NCI-H2196 treated with DMSO at 0.1 percent for 48 hours (cell line): ENCODE results near the gene CACNA2D2.

ENCODE experiments used
- DNase-seq: peaks from one replicate; lab custom pipeline; 2025; ENCODE audit not compliant: unreplicated experiment; lab: John Stamatoyannopoulos, UW

The CACNA2D2 gene

GRCh38 chr3:50502584-50503423, 630 bp downstream of the CACNA2D2 start:
- no peak for DNase-seq

GRCh38 chr3:50502225-50502583, 1.2 kb downstream of the CACNA2D2 start:
- no peak for DNase-seq

GRCh38 chr3:50495609-50496423, 7.6 kb downstream of the CACNA2D2 start:
- DNase-seq = no peak

- DNase-seq = no peak
These were observed 9.3 kb downstream of the CACNA2D2 start for GRCh38 chr3:50494126-50494525.

- DNase-seq = no peak
These were observed 9.8 kb downstream of the CACNA2D2 start for GRCh38 chr3:50493623-50494022.

- DNase-seq = no peak
These were observed 10.3 kb downstream of the CACNA2D2 start for GRCh38 chr3:50493086-50493485.

- DNase-seq = no peak
These were observed 12.4 kb downstream of the CACNA2D2 start for GRCh38 chr3:50491023-50491422.

GRCh38 chr3:50490424-50490823, 13.0 kb downstream of the CACNA2D2 start:
- no peak for DNase-seq

- no peak for DNase-seq
These were observed 16.3 kb downstream of the CACNA2D2 start for GRCh38 chr3:50487181-50487580.

- no peak for DNase-seq
These were observed 17.1 kb downstream of the CACNA2D2 start for GRCh38 chr3:50486219-50486888.

- DNase-seq = no peak
These were observed 18.7 kb downstream of the CACNA2D2 start for GRCh38 chr3:50484722-50485121.

- DNase-seq = peak; percentile 9
These were observed 20.1 kb downstream of the CACNA2D2 start for GRCh38 chr3:50483374-50483773.

- no peak for DNase-seq
These were observed 21.4 kb downstream of the CACNA2D2 start for GRCh38 chr3:50481992-50482391.

- no peak for DNase-seq
These were observed 23.0 kb downstream of the CACNA2D2 start for GRCh38 chr3:50480471-50480870.

GRCh38 chr3:50479523-50479922, 23.9 kb downstream of the CACNA2D2 start:
- no peak for DNase-seq

- DNase-seq = no peak
These were observed 24.7 kb downstream of the CACNA2D2 start for GRCh38 chr3:50478671-50479260.

- DNase-seq = no peak
These were observed 25.4 kb downstream of the CACNA2D2 start for GRCh38 chr3:50478051-50478450.

GRCh38 chr3:50475348-50475747, 28.1 kb downstream of the CACNA2D2 start:
- no peak for DNase-seq

GRCh38 chr3:50474717-50475116, 28.7 kb downstream of the CACNA2D2 start:
- DNase-seq = no peak

GRCh38 chr3:50473768-50474167, 29.7 kb downstream of the CACNA2D2 start:
- no peak for DNase-seq

- DNase-seq = no peak
These were observed 30.5 kb downstream of the CACNA2D2 start for GRCh38 chr3:50472958-50473357.
